Transverse colon (tissue), 4 donors: Measurements from ENCODE around the gene SWT1. TPM values are rescaled to one million over a fixed set of nuclear protein-coding genes. Genes with fewer than 3 reads are reported as not detected.

ENCODE experiments used
- DNase-seq: peaks from one replicate; pipeline ENCODE4 v3.0.0-alpha.2; 2019
- H3K27ac ChIP-seq, 4 donors: fragments of 200-600 bp; sonication (generic); 2 replicates each; pipeline ENCODE4 v1.5.1; 2016 to 2018; ENCODE audit warnings: inconsistent platforms in 4 of 4
- H3K27me3 ChIP-seq: fragments of 200-600 bp; sonication (generic); 2 replicates; pipeline ENCODE4 v1.5.1; 2017; ENCODE audit warnings: inconsistent platforms
- H3K36me3 ChIP-seq, 4 donors: fragments of 200-600 bp; sonication (generic); 2 replicates each; pipeline ENCODE4 v1.5.1; 2017 to 2019; ENCODE audit warnings: inconsistent platforms in 4 of 4
- H3K4me1 ChIP-seq, 4 donors: fragments of 200-600 bp; sonication (generic); 2 replicates each; pipeline ENCODE4 v1.5.1; 2017 to 2020; ENCODE audit warnings: inconsistent platforms in 4 of 4
- H3K4me3 ChIP-seq, 4 donors: fragments of 200-600 bp; sonication (generic); 1 replicate in 1 of 4; 2 replicates in 3 of 4; pipeline versions ENCODE4 v1.5.1 to v1.6.1; 2017 to 2019; ENCODE audit warnings: inconsistent platforms in 4 of 4
- H3K9me3 ChIP-seq, 2 donors: fragments of 200-600 bp; sonication (generic); 2 replicates each; pipeline ENCODE4 v1.5.1; 2017 to 2019; ENCODE audit warnings: inconsistent platforms in 2 of 2
- EP300 ChIP-seq: sonication (generic); formaldehyde crosslinking; IDR thresholded peaks from one replicate; pipeline ENCODE4 v1.6.1; 2017; ENCODE audit warnings: antibody characterized with exemption, low read depth
- POLR2A ChIP-seq: fragments of 450-650 bp; IDR thresholded peaks from one replicate; pipeline ENCODE4 v1.6.1; 2016; ENCODE audit warnings: antibody characterized with exemption, mild to moderate bottlenecking, moderate library complexity
- POLR2AphosphoS5 ChIP-seq, 3 donors: sonication (generic); formaldehyde crosslinking; IDR thresholded peaks; one replicate each; pipeline ENCODE4 v1.6.1; 2016; ENCODE audit warnings: antibody characterized with exemption in 3 of 3
- WGBS, 2 donors: methylation state at CpG; one replicate each; pipeline ENCODE4 v1.1.5; 2018; ENCODE audit warnings: low coverage in 1 of 2; 5-methylcytosine and 5-hydroxymethylcytosine counted together
- in situ Hi-C, 4 donors: fragments of 200-750 bp; cut with MboI; loops; one replicate each; pipeline versions ENCODE4 v1.15.0 to v1.15.1; 2017; ENCODE audit warnings: low sequenced_read_pairs in 3 of 4, low pct_ligation_motif_present in 1 of 4, low pct_unique_long_range_greater_than_20kb in 1 of 4
- intact Hi-C: fragments of 100-400 bp; cut with DNase I; formaldehyde crosslinking; loops from one replicate; pipeline ENCODE4 v1.15.1; 2023; ENCODE audit warnings: low total_unique reads
- total RNA-seq, 4 donors: library from RNA; depleted of rRNA; stranded (reverse); fragments of >200 nt; gene quantifications; one replicate each; pipeline ENCODE4 v1.1.0, GENCODE V29; 2016
- TF ChIP-seq, protein P1 (sequence below), 5 experiments: fragments of 200-600 bp in 3 of 5; fragments of 450-650 bp in 2 of 5; sonication (generic) in 3 of 5; IDR thresholded peaks; 1 replicate in 2 of 5; 2 replicates in 3 of 5; pipeline ENCODE4 v1.5.1; 2016 to 2017; ENCODE audit warnings: antibody characterized with exemption in 5 of 5, inconsistent platforms in 3 of 5, mild to moderate bottlenecking in 2 of 5, moderate library complexity in 1 of 5

Gene SWT1
- total RNA-seq, 4 donors from 2014 or later = 2.8 to 12.3 (median 10.1) TPM

DNA sequence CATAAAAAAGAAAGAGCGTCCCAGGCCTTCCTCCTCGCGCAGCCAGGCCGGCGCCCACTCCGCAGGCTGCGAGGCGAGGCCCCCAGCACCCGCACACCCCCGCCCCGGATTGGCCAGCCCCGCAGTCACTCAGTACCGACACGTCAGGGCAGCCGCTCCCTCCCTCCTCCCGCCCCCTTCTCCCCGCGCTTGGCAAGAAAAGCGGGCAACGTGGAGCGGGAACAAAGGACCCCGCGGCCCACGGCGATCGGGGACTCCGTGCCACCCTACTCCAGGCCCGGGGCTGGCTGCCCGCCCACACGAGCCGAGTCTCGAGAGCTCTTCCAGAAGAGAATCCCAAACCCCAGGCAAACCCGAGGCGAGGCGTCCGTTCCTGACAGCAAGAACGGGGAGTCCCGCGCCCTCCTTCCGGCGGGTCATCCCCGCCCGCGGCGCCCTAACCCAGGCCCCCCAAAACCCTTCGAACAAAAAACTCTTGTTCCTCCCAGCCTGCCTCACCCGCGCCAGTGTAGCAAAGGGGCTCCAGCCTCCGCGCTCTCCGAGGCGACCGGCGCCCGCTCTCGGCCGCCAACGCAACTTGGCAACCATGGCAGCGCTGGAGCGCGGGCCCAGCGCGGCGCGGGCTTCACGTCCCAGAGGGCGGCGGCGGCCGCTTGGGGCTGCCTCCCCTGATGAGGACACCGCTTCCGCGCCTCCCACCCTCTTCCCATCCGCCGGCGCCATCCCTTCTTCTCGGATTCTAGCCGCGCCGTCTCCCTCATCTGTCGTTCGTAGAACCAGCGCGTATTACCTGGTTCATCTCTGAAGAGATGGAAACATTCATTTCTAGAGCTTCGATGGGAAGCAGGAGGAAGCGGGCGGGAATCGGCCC lies 159.4 kb downstream of the SWT1 start:
- Histone ChIP-seq H3K36me3 (no peaks in the 10 kb centered on the region), H3K4me1 (peaks cover 4 to 56% (median 49%) of the 10 kb centered on the region in 4 donors), H3K9me3 (no peaks in the 10 kb centered on the region), H3K27me3 (no peaks in the 10 kb centered on the region), H3K4me3 (peak overlapping the region; percentile 80 to 93 (median 86)), H3K27ac (peak overlapping the region; percentile 94 to 99 (median 98))
- in situ Hi-C loops (loop anchor here in 1 of 4 donors (10.0 kb wide), 1 partner anchor 162 kb away; the partner anchor contains the start of genes SWT1 and TRMT1L), intact Hi-C loops (no loop called here)
- peak; percentile 95 for DNase-seq
- 0% methylated on average over 15 to 78 of the region's 88 CpGs for WGBS, 2 donors
- TF ChIP-seq EP300 (no peak), POLR2A (peak; percentile 42), POLR2AphosphoS5 (IDR thresholded peaks at IDR 0.05) (peak; percentile 67 to 83 (median 76))
- TF ChIP-seq, protein P1, sequence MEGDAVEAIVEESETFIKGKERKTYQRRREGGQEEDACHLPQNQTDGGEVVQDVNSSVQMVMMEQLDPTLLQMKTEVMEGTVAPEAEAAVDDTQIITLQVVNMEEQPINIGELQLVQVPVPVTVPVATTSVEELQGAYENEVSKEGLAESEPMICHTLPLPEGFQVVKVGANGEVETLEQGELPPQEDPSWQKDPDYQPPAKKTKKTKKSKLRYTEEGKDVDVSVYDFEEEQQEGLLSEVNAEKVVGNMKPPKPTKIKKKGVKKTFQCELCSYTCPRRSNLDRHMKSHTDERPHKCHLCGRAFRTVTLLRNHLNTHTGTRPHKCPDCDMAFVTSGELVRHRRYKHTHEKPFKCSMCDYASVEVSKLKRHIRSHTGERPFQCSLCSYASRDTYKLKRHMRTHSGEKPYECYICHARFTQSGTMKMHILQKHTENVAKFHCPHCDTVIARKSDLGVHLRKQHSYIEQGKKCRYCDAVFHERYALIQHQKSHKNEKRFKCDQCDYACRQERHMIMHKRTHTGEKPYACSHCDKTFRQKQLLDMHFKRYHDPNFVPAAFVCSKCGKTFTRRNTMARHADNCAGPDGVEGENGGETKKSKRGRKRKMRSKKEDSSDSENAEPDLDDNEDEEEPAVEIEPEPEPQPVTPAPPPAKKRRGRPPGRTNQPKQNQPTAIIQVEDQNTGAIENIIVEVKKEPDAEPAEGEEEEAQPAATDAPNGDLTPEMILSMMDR (IDR thresholded peaks at IDR 0.05) = no peak

DNA sequence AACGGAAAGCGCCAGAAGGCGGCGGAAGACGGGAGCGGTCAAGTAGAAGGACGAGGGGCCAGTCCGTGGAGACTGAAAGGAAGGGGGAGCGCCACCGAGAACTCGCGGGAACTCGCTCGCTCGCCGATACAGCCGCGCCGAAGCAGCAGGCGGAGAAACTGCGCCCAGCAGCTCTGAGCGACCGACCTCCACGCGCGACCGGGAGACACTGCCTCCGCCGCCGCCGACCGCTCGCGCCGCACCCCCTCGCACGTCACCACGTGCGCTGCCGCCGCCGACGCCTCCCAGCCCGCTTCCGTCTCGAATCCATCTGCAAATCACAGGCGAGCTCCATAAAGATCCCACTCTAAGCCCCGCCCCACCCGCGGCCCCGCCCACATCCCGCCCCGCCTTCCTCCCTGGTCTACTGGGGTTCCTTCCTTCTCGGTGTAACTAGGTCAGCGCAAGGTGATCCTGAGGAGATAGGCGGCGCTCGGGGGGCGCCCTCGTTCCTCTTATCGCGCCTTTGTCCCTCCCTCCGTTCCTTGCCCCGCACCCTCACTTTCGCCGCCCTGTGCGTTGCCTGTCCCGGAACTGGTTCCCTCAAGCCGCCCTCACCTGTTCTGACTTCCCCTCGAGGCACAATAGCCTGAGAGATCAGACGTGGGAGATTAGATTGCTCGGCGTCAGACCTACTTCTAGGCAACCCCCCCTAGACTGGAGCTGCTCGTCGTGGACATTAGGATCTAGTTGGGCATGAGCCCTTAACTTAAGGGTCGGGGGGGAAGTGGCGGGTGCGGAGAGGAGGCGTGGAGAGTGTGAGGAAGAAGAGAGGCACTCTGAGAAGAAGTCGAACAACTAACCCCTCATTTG lies 160.3 kb downstream of the SWT1 start, which contains the start of gene IVNS1ABP:
IVNS1ABP (minus strand) TSS at position 210 of the 852 bp plus-strand sequence. CDS start 7,750 bp downstream, outside the sequence.
- in situ Hi-C loops = loop anchor here in 1 of 4 donors (10.0 kb wide), 1 partner anchor 162 kb away; the partner anchor contains the start of genes SWT1 and TRMT1L
- H3K27me3 ChIP-seq = no peaks in the 10 kb centered on the region
- 2 to 5% methylated on average over 16 to 74 of the region's 80 CpGs for WGBS, 2 donors
- intact Hi-C loops = no loop called here
- peak within 1 kb of the TSS; percentile 94 to 99 (median 98) for H3K27ac ChIP-seq
- no peaks in the 10 kb centered on the region for H3K36me3 ChIP-seq
- TF ChIP-seq POLR2AphosphoS5 (IDR thresholded peaks at IDR 0.05) (peak; percentile 96 to 99 (median 99)), POLR2A (peak; percentile 99), EP300 (no peak)
- TF ChIP-seq, protein P1 (IDR thresholded peaks at IDR 0.05) = peak in 3 of 5 experiments; percentile 17 to 29 (median 26)
- H3K9me3 ChIP-seq = no peaks in the 10 kb centered on the region
- peak; percentile 96 for DNase-seq
- H3K4me1 ChIP-seq = peaks cover 4 to 47% (median 41%) of the 10 kb centered on the region in 4 donors
- H3K4me3 ChIP-seq = peak within 1 kb of the TSS; percentile 80 to 93 (median 86)

DNA sequence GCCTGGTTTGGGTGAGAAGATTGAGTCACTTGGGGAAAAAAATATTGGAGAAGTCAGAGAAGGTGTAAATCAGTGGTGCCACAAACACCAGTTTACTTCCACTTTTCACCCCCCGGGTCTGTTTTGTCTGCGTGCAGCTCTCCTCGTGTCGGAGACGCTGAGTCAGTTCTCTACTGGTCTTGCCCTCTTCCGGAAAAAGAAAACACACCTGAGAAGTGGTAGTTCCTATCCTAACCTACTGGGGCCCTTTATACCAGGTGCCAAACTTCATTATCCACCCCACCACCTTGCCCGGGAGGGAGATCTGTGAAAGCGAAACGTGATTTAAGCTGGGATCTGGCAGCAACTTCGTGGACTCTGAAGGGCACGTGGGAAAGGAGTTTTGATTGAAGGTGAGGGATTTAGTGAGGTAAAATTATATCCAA lies 160.9 kb downstream of the SWT1 start:
- Histone ChIP-seq H3K4me1 (peaks cover 4 to 41% (median 34%) of the 10 kb centered on the region in 4 donors), H3K27me3 (no peaks in the 10 kb centered on the region), H3K27ac (peak overlapping the region; percentile 94 to 99 (median 98)), H3K9me3 (no peaks in the 10 kb centered on the region), H3K4me3 (peak overlapping the region in 3 of 4 donors; percentile 80 to 93 (median 83)), H3K36me3 (no peaks in the 10 kb centered on the region)
- TF ChIP-seq POLR2AphosphoS5 (IDR thresholded peaks at IDR 0.05) = no peak
- intact Hi-C loops (no loop called here), in situ Hi-C loops (loop anchor here in 1 of 4 donors (10.0 kb wide), 1 partner anchor 163 kb away; the partner anchor contains the start of genes SWT1 and TRMT1L)
- DNase-seq = peak; percentile 47
- WGBS, 2 donors = 42 to 45% methylated on average over 6 to 11 of the region's 11 CpGs

DNA sequence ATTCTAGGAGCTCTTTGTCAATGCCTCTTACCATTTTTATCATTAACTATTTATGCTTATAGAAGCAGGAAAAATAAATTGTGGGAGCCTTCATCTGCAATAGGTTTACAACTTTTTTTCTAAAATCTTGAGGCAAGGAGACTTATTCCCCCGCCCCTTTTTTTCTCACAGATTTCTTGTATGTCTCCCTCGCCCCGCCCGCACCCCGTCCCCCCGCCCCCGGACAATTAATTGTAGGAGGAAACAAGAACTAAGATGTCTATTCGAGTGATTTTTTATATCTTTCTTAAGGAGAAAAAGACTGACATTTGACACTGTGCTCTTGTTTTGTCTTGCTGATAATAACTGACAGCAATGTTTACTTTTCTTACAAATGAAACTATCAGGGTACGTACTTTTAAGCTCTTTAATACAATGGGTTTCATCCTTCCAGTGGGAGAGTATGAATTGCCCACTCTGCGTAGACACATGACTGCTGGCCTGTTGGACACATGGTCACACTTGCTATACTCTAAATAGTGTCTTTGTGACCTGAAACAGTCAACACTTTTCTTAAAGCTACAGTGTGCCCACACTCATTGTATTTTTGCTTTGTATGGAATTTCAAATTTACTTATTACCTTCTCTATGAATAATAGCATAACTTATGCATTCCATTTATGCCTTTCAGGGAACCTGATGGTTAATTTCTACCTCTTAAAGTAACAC lies 161.6 kb downstream of the SWT1 start:
- Histone ChIP-seq H3K9me3 (no peaks in the 10 kb centered on the region), H3K36me3 (no peaks in the 10 kb centered on the region), H3K27me3 (no peaks in the 10 kb centered on the region), H3K27ac (peak overlapping the region; percentile 94 to 99 (median 98)), H3K4me3 (no peak overlapping the region), H3K4me1 (peaks cover 4 to 34% (median 27%) of the 10 kb centered on the region in 4 donors)
- intact Hi-C loops (no loop called here), in situ Hi-C loops (loop anchor here in 1 of 4 donors (10.0 kb wide), 1 partner anchor 164 kb away; the partner anchor contains the start of genes SWT1 and TRMT1L)
- WGBS, 2 donors = 65 to 71% methylated on average over 9 to 10 of the region's 10 CpGs
- no peak for TF ChIP-seq EP300
- no peak for DNase-seq
